Measurements from ENCODE around the gene PLEKHG5. TPM values are rescaled to one million over a fixed set of nuclear protein-coding genes. Genes with fewer than 3 reads are reported as not detected.

PLEKHG5 gene
- total RNA-seq, 1 donor from 2014 or later, result 109 TPM

DNA sequence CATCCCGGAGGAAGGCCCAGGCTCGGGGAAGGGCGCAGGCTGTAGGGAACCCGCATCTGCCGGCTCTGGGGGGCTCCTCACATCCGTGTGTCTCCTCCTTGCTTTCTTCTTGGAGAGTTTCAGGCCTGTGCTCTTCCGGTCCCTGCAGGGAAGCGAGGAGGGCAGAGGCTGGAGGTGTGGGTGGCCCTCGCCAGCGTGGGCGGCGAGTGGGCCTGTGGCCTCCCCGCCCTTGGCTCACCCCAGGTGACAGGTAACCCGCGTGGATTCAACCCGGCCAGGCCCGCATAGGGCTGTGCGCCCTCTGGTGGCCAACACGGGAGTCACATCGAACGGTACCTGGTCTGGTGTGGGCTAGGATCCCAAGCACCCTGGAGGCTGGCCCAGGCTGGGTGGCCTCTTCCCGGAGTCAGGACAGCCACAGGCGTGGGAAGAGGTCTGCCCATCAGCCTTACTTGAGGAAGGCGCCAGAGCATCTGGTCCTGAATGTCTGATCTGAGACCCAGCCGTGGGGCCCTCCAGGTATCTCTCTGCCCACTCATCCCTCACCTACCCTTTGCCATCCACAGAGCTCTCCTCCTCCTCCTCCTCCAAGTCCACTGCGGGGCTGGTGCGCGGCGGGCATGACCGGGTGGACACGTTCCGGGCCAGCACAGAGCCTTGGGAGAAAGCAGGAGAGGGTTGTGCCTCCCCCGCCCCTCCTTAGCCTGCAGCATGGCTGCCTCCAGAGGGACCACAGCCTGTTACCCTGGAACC lies 15.9 kb downstream of the PLEKHG5 start:
- Mint-ChIP-seq H3K9me3 (ENCODE audit: unreplicated experiment) (no peaks in the 10 kb centered on the region), H3K27ac (ENCODE audit: unreplicated experiment) (no peak overlapping the region), H3K27me3 (ENCODE audit: unreplicated experiment) (peaks cover 9% of the 10 kb centered on the region), H3K4me3 (ENCODE audit: unreplicated experiment) (no peak overlapping the region), H3K4me1 (ENCODE audit: unreplicated experiment) (peaks cover 10% of the 10 kb centered on the region), H3K36me3 (ENCODE audit: low read depth, unreplicated experiment) (peaks cover 4% of the 10 kb centered on the region)
- peak; percentile 66 for DNase-seq (ENCODE audit: low spot score)
- TF ChIP-seq, protein P1, sequence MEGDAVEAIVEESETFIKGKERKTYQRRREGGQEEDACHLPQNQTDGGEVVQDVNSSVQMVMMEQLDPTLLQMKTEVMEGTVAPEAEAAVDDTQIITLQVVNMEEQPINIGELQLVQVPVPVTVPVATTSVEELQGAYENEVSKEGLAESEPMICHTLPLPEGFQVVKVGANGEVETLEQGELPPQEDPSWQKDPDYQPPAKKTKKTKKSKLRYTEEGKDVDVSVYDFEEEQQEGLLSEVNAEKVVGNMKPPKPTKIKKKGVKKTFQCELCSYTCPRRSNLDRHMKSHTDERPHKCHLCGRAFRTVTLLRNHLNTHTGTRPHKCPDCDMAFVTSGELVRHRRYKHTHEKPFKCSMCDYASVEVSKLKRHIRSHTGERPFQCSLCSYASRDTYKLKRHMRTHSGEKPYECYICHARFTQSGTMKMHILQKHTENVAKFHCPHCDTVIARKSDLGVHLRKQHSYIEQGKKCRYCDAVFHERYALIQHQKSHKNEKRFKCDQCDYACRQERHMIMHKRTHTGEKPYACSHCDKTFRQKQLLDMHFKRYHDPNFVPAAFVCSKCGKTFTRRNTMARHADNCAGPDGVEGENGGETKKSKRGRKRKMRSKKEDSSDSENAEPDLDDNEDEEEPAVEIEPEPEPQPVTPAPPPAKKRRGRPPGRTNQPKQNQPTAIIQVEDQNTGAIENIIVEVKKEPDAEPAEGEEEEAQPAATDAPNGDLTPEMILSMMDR (IDR thresholded peaks at IDR 0.05; ENCODE audit: unreplicated experiment), result peak; percentile 94

DNA sequence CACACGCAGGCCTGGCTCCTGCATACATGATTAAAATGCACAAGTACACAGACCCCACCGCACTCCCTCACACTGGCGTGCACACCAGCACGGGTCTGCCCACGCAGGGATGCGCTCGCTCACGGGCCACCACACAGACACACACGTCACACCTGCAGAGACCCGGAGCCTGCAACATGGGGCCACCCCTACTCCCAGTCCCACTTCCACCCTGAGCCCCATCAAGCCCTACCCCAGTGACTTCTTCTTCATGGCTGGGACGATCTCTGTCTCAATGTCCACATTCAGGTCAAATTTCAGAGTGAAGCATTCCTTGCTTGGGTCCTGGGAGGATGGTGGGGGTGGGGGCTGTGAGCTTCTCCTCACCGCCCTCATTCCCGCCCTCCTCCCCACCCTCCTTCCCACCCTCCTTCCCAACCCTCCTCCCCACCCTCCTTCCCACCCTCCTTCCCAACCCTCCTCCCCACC lies 16.6 kb downstream of the PLEKHG5 start:
- H3K4me1 Mint-ChIP-seq (ENCODE audit: unreplicated experiment), result peaks cover 10% of the 10 kb centered on the region
- H3K4me3 Mint-ChIP-seq (ENCODE audit: unreplicated experiment), result no peak overlapping the region
- TF ChIP-seq, protein P1 (IDR thresholded peaks at IDR 0.05; ENCODE audit: unreplicated experiment), result no peak
- peaks cover 9% of the 10 kb centered on the region for H3K27me3 Mint-ChIP-seq (ENCODE audit: unreplicated experiment)
- no peak for DNase-seq (ENCODE audit: low spot score)
- H3K9me3 Mint-ChIP-seq (ENCODE audit: unreplicated experiment), result no peaks in the 10 kb centered on the region
- peaks cover 8% of the 10 kb centered on the region for H3K36me3 Mint-ChIP-seq (ENCODE audit: low read depth, unreplicated experiment)
- no peak overlapping the region for H3K27ac Mint-ChIP-seq (ENCODE audit: unreplicated experiment)

DNA sequence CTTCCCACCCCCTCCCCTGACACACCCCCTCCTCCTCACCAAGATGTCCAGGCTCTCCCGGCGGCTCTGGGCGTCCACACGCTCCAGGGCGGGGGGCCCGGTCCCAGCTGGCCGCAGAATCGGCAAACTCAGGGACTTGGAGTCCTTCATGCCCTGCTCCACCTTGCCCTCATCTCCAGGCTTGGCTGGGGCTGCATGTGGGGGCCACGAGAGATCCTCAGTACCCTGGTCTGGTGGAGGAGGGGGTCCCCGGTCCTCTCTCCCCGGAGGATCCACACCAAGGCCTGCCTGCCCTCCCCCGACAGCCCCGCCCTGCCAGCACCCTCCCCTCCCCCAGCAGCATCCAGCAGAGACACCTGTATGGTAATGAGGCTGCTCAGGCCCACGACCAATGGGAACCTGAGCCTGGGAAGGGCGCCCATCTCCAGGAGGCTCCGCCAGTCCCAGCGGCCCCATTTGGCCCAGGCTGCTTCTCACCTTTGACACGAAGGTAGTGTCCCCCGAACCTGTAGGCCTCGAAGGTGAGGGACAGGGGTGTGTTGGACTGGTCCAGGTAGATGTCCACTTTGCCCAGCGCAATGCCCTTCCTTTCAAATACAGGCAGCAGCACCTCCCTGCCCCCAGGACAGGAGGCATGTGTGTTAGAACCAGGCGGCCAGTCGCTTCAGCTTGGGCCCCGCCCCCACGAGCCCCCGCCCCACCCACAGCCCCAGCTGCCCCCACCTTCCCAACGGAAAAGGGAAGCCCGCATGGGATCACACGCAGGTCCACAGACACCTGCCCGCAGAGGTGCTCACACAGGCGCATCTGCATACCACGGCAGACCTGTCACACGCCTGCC lies 17.3 kb downstream of the PLEKHG5 start:
- DNase-seq (ENCODE audit: low spot score), result no peak
- H3K4me3 Mint-ChIP-seq (ENCODE audit: unreplicated experiment), result no peak overlapping the region
- H3K9me3 Mint-ChIP-seq (ENCODE audit: unreplicated experiment), result no peaks in the 10 kb centered on the region
- TF ChIP-seq, protein P1 (IDR thresholded peaks at IDR 0.05; ENCODE audit: unreplicated experiment), result no peak
- H3K27ac Mint-ChIP-seq (ENCODE audit: unreplicated experiment), result no peak overlapping the region
- peaks cover 9% of the 10 kb centered on the region for H3K36me3 Mint-ChIP-seq (ENCODE audit: low read depth, unreplicated experiment)
- peaks cover 10% of the 10 kb centered on the region for H3K27me3 Mint-ChIP-seq (ENCODE audit: unreplicated experiment)
- H3K4me1 Mint-ChIP-seq (ENCODE audit: unreplicated experiment), result peaks cover 10% of the 10 kb centered on the region

DNA sequence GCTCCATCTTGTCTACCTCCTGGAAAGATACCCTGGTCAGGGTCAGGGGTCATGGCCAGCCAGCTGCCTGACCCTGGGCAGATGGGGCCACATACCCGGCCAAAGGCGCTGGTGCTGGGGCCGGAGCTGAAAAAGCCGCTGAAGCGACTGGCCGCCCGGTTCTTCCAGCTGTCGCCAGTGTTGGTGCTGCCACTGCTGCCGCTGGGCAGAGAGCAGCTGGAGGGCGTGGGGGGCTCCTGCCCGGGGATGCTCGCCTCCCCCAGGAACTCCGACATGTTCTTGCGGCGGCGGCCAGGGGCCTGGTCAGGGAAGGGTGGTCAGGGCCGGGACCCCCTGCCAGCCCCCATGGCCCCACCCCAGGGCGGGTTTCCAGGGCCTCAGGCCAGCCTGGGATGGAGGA lies 18.3 kb downstream of the PLEKHG5 start:
- DNase-seq (ENCODE audit: low spot score), result no peak
- Mint-ChIP-seq H3K4me3 (ENCODE audit: unreplicated experiment) (no peak overlapping the region), H3K27me3 (ENCODE audit: unreplicated experiment) (peaks cover 16% of the 10 kb centered on the region), H3K36me3 (ENCODE audit: low read depth, unreplicated experiment) (peaks cover 8% of the 10 kb centered on the region), H3K4me1 (ENCODE audit: unreplicated experiment) (peaks cover 8% of the 10 kb centered on the region), H3K9me3 (ENCODE audit: unreplicated experiment) (no peaks in the 10 kb centered on the region), H3K27ac (ENCODE audit: unreplicated experiment) (no peak overlapping the region)
- TF ChIP-seq, protein P1 (IDR thresholded peaks at IDR 0.05; ENCODE audit: unreplicated experiment), result no peak
